Measurements from ENCODE around the gene QPRT.
"Not testable (repeated sequence)": the region's sequence is repeated elsewhere in the genome, so short reads cannot be mapped to it uniquely, and the experiment has no call there.

GRCh38 chr16:29629318-29629717 is 49.7 kb upstream of the QPRT start:
- TF ChIP-seq FOXK2 (IDR thresholded peaks at IDR 0.05); TARDBP (IDR thresholded peaks at IDR 0.05); BHLHE40 (IDR thresholded peaks at IDR 0.05; ENCODE audit: borderline replicate concordance); FOXM1 (IDR thresholded peaks at IDR 0.05; ENCODE audit: borderline replicate concordance): not testable (repeated sequence)
